HPDE6-E6E7 (cell line): ENCODE measurements around the gene TM4SF18.

ENCODE experiments used
- DNase-seq: peaks from one replicate; pipeline ENCODE4 v3.0.0; 2011; ENCODE audit warnings: missing footprints; ENCODE audit errors: extremely low spot score

The TM4SF18 gene

GRCh38 chr3:149330609-149331331, 2.7 kb downstream of the TM4SF18 start:
- no peak for DNase-seq

- DNase-seq: no peak
These were observed 6.3 kb downstream of the TM4SF18 start for GRCh38 chr3:149327156-149327555.

- DNase-seq: no peak
These were observed 7.9 kb downstream of the TM4SF18 start for GRCh38 chr3:149325581-149325980.

GRCh38 chr3:149324332-149324731, 9.1 kb downstream of the TM4SF18 start:
- DNase-seq: no peak

GRCh38 chr3:149321640-149322039, 11.8 kb downstream of the TM4SF18 start:
- DNase-seq: no peak

- no peak for DNase-seq
These were observed 12.3 kb downstream of the TM4SF18 start for GRCh38 chr3:149321136-149321535.

GRCh38 chr3:149319750-149320149, 13.7 kb downstream of the TM4SF18 start:
- DNase-seq: no peak

- DNase-seq: no peak
These were observed 16.4 kb downstream of the TM4SF18 start for GRCh38 chr3:149317072-149317471.

GRCh38 chr3:149316437-149316836, 17.0 kb downstream of the TM4SF18 start:
- no peak for DNase-seq

- DNase-seq: no peak
These were observed 17.7 kb downstream of the TM4SF18 start for GRCh38 chr3:149315694-149316093.

- DNase-seq: no peak
These were observed 18.4 kb downstream of the TM4SF18 start for GRCh38 chr3:149314807-149315578.

GRCh38 chr3:149313542-149313941, 19.9 kb downstream of the TM4SF18 start:
- no peak for DNase-seq

- DNase-seq: no peak
These were observed 22.5 kb downstream of the TM4SF18 start for GRCh38 chr3:149310796-149311534.

- no peak for DNase-seq
These were observed 26.0 kb downstream of the TM4SF18 start for GRCh38 chr3:149307435-149307783.

GRCh38 chr3:149306751-149307434, 26.5 kb downstream of the TM4SF18 start:
- DNase-seq: no peak

GRCh38 chr3:149305376-149305775, 28.1 kb downstream of the TM4SF18 start:
- no peak for DNase-seq

- peak; percentile 82 for DNase-seq
These were observed 33.3 kb downstream of the TM4SF18 start for GRCh38 chr3:149299938-149300801.

GRCh38 chr3:149296972-149297371, 36.5 kb downstream of the TM4SF18 start:
- no peak for DNase-seq

GRCh38 chr3:149292666-149293065, 40.8 kb downstream of the TM4SF18 start:
- no peak for DNase-seq

GRCh38 chr3:149291178-149291577, 42.3 kb downstream of the TM4SF18 start:
- no peak for DNase-seq

GRCh38 chr3:149288655-149289054, 44.8 kb downstream of the TM4SF18 start:
- DNase-seq: no peak
